AG04450 (cell line): ENCODE data around the gene FAM53B. TPM values are rescaled to one million over a fixed set of nuclear protein-coding genes. Genes with fewer than 3 reads are reported as not detected.

Experiments used
- CTCF ChIA-PET: fragments of 300-600, 350-600 bp; formaldehyde crosslinking; extraction: SDS; loops from one replicate; lab custom pipeline; 2022; ENCODE audit warnings: antibody characterized with exemption, inconsistent platforms; lab: Charles Lee
- POLR2A ChIA-PET: fragments of 350-600 bp; formaldehyde crosslinking; extraction: SDS; loops from one replicate; lab custom pipeline; 2021; ENCODE audit warnings: antibody characterized with exemption, inconsistent platforms; lab: Yijun Ruan, JAX
- DNase-seq: peaks from one replicate; pipeline ENCODE4 v3.0.0-alpha.2; 2011; ENCODE audit warnings: low read depth, low spot score
- H3K27ac ChIP-seq: one replicate; pipeline ENCODE4 v1.5.1; 2012; ENCODE audit warnings: low read depth, low read length, control low read depth
- H3K27me3 ChIP-seq: one replicate; pipeline ENCODE4 v1.6.0; 2012; ENCODE audit warnings: low read length; ENCODE audit not compliant: control insufficient read depth, insufficient read depth
- H3K4me3 ChIP-seq: 2 replicates; pipeline ENCODE4 v1.5.1; 2011; ENCODE audit warnings: mild to moderate bottlenecking, low read depth, low read length, control low read depth
- H3K9me3 ChIP-seq: 2 replicates; pipeline ENCODE4 v1.5.1; 2012; ENCODE audit warnings: low read length; ENCODE audit not compliant: control insufficient read depth, insufficient read depth
- CTCF ChIP-seq: IDR thresholded peaks from 2 replicates; pipeline ENCODE4 v1.5.1; 2011; ENCODE audit warnings: low read depth, low read length, control low read depth, inconsistent platforms
- polyA plus RNA-seq: library from polyadenylated mRNA; depleted of rRNA; stranded (reverse); fragments of >200 nt; gene quantifications from 2 replicates; pipeline ENCODE4 v1.2.3, GENCODE V29; 2011

Gene FAM53B
- polyA plus RNA-seq, 1 experiment = 4.1 TPM

GRCh38 chr10:124579011-124579399, 165.2 kb downstream of the FAM53B start:
- Histone ChIP-seq H3K27ac (no peak overlapping the region), H3K27me3 (peaks cover 10% of the 10 kb centered on the region), H3K4me3 (no peak overlapping the region), H3K9me3 (no peaks in the 10 kb centered on the region; the same call in 1 of the 2 replicates)
- POLR2A ChIA-PET = no interaction called here
- CTCF ChIA-PET = interaction anchor here (1.0 kb wide), 1 partner anchor 163 kb away, joined by 3 read pairs; no protein-coding TSS in a partner anchor
- no peak for TF ChIP-seq CTCF
- no peak for DNase-seq

DNA sequence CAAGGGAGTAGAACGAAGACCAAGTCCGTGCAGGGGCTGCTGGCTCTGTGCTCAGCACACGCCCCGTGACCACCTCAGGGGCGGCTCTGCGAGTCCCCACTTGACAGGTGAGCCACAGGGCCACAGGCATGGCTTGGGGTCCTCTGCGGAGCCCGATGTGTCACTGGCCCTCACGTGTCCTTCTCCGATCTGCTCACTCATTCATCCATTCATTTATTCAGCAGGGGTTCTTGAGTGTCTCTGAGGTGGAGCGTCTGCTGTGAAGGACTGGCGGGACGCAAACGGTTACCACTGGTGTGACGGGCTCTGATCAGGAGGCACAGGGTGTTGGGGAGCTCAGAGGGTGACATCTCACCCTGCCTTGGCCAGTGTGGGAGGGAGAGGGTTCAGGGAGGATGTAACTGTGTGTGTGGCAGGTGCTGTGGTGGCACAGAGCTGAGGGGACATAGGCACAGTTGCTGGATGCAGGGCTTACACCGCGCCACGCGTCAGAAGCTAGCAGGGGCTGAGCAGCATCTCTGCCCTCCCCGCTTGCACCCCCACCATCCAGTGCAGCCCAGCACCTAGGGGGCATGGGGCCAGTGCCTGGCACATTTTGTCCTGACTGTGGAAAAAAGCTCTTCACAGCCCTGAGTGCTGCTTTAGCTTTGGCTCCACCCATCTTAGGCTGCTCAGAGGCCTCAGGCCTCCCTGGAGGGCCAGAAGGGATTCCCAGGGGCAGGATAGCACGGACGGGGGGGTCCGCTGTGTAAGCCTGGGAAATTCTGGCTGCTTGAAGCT, 165.8 kb downstream of the FAM53B start:
- no peak for DNase-seq
- CTCF ChIA-PET = interaction anchor here (1.0 kb wide), 1 partner anchor 163 kb away, joined by 3 read pairs; no protein-coding TSS in a partner anchor
- Histone ChIP-seq H3K4me3 (no peak overlapping the region), H3K9me3 (no peaks in the 10 kb centered on the region; the same call in 1 of the 2 replicates), H3K27ac (no peak overlapping the region), H3K27me3 (peaks cover 12% of the 10 kb centered on the region)
- POLR2A ChIA-PET = no interaction called here
- no peak for TF ChIP-seq CTCF

DNA sequence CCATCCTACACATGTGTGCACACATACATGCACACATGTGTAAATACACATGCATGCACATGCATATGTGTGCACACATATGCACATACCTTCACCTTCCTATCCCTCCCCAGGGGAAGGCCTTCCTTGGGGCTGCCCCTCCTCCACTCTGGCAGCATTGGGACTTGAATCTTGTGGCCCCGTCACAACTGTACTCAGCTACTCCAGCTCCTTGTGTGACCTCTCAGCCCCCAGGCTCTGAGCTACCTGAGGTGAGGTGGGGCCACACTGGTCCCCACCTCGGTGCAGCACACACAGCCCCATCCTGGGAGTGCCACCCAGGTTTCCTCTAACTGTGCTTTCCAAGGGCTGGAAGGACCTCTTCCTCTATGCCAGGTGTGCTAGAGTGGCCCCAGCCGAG, 166.5 kb downstream of the FAM53B start:
- no peak for TF ChIP-seq CTCF
- H3K27ac ChIP-seq = no peak overlapping the region
- ChIA-PET CTCF (no interaction called here), POLR2A (no interaction called here)
- no peak overlapping the region for H3K4me3 ChIP-seq
- H3K9me3 ChIP-seq = no peaks in the 10 kb centered on the region; the same call in 1 of the 2 replicates
- H3K27me3 ChIP-seq = peaks cover 12% of the 10 kb centered on the region
- no peak for DNase-seq

- Histone ChIP-seq H3K27me3 (peaks cover 12% of the 10 kb centered on the region), H3K4me3 (no peak overlapping the region), H3K9me3 (no peaks in the 10 kb centered on the region; the same call in 1 of the 2 replicates), H3K27ac (no peak overlapping the region)
- ChIA-PET CTCF (no interaction called here), POLR2A (no interaction called here)
- no peak for TF ChIP-seq CTCF
- no peak for DNase-seq
Observed at GRCh38 chr10:124576526-124577420, 167.4 kb downstream of the FAM53B start.
